Thoracic aorta (tissue), 2 donors: ENCODE data around the gene PARD3B. TPM values are rescaled to one million over a fixed set of nuclear protein-coding genes. Genes with fewer than 3 reads are reported as not detected.

Experiments
- ATAC-seq: fragments of 150-250 bp; one replicate; pipeline ENCODE4 v1.8.0; 2017; ENCODE audit warnings: low read depth; ENCODE audit not compliant: insufficient number of reproducible peaks, low FRiP score
- DNase-seq: peaks from one replicate; pipeline ENCODE4 v3.0.0-alpha.2; 2020; ENCODE audit warnings: low spot score
- H3K27ac ChIP-seq, 2 donors: fragments of 200-600 bp; sonication (generic); 1 replicate in 1 of 2; 2 replicates in 1 of 2; pipeline ENCODE4 v1.5.1; 2016; ENCODE audit warnings: mild to moderate bottlenecking in 2 of 2, moderate library complexity in 2 of 2
- H3K27me3 ChIP-seq: fragments of 200-600 bp; sonication (generic); replicated peaks from 2 replicates; pipeline ENCODE4 v1.6.0; 2016; ENCODE audit warnings: mild to moderate bottlenecking; ENCODE audit not compliant: insufficient read depth
- H3K36me3 ChIP-seq: fragments of 200-600 bp; sonication (generic); one replicate; pipeline ENCODE4 v1.5.1; 2016
- H3K4me1 ChIP-seq, 2 donors: fragments of 200-600 bp; sonication (generic); 1 replicate in 1 of 2; 2 replicates in 1 of 2; pipeline versions ENCODE4 v1.5.1 to v1.6.0; 2016; ENCODE audit warnings: low read depth in 2 of 2, mild to moderate bottlenecking in 1 of 2; ENCODE audit not compliant: control insufficient read depth in 1 of 2
- H3K4me3 ChIP-seq: fragments of 200-600 bp; sonication (generic); 2 replicates; pipeline ENCODE4 v1.5.1; 2016; ENCODE audit warnings: mild to moderate bottlenecking
- H3K9me3 ChIP-seq: fragments of 200-600 bp; sonication (generic); 2 replicates; pipeline ENCODE4 v1.5.1; 2016
- CTCF ChIP-seq: fragments of 200-600 bp; sonication (generic); IDR thresholded peaks from one replicate; pipeline ENCODE4 v1.5.1; 2019; ENCODE audit warnings: antibody characterized with exemption
- total RNA-seq, 2 donors: library from RNA; depleted of rRNA; stranded (reverse); fragments of >200 nt; gene quantifications; one replicate each; pipeline versions ENCODE4 v1.1.0 to v1.2.3, GENCODE V29; 2016

Gene PARD3B
- total RNA-seq, 2 donors from 2014 or later, result 25.7 to 34.5 TPM

- ATAC-seq (no peak), DNase-seq (no peak)
- no peak overlapping the region for H3K27ac ChIP-seq
- H3K27me3 ChIP-seq, result no peaks in the 10 kb centered on the region
- no peak overlapping the region for H3K4me3 ChIP-seq
- H3K36me3 ChIP-seq, result no peaks in the 10 kb centered on the region
- H3K9me3 ChIP-seq, result no peaks in the 10 kb centered on the region
- no peaks in the 10 kb centered on the region for H3K4me1 ChIP-seq
- TF ChIP-seq CTCF, result no peak
Observed at GRCh38 chr2:205496370-205496769, 951.1 kb downstream of the PARD3B start.

GRCh38 chr2:205496772-205497171, 951.5 kb downstream of the PARD3B start:
- DNase-seq, result no peak
- no peak for TF ChIP-seq CTCF
- Histone ChIP-seq H3K4me1 (no peaks in the 10 kb centered on the region), H3K27me3 (no peaks in the 10 kb centered on the region), H3K4me3 (no peak overlapping the region), H3K36me3 (no peaks in the 10 kb centered on the region), H3K9me3 (no peaks in the 10 kb centered on the region), H3K27ac (no peak overlapping the region)
- ATAC-seq, result no peak

- no peak overlapping the region for H3K27ac ChIP-seq
- ATAC-seq, result no peak
- H3K4me3 ChIP-seq, result no peak overlapping the region
- no peaks in the 10 kb centered on the region for H3K4me1 ChIP-seq
- DNase-seq, result no peak
- no peak for TF ChIP-seq CTCF
- H3K9me3 ChIP-seq, result no peaks in the 10 kb centered on the region
- H3K36me3 ChIP-seq, result no peaks in the 10 kb centered on the region
- H3K27me3 ChIP-seq, result no peaks in the 10 kb centered on the region
Observed at GRCh38 chr2:205499006-205499405, 953.7 kb downstream of the PARD3B start.

GRCh38 chr2:205500065-205500464, 954.8 kb downstream of the PARD3B start:
- no peaks in the 10 kb centered on the region for H3K27me3 ChIP-seq
- no peak overlapping the region for H3K4me3 ChIP-seq
- no peak for TF ChIP-seq CTCF
- no peaks in the 10 kb centered on the region for H3K4me1 ChIP-seq
- no peak for ATAC-seq
- H3K27ac ChIP-seq, result no peak overlapping the region
- H3K36me3 ChIP-seq, result no peaks in the 10 kb centered on the region
- DNase-seq, result no peak
- no peaks in the 10 kb centered on the region for H3K9me3 ChIP-seq

GRCh38 chr2:205500951-205501350, 955.7 kb downstream of the PARD3B start:
- Histone ChIP-seq H3K36me3 (no peaks in the 10 kb centered on the region), H3K4me3 (no peak overlapping the region), H3K27ac (no peak overlapping the region), H3K27me3 (no peaks in the 10 kb centered on the region), H3K9me3 (no peaks in the 10 kb centered on the region), H3K4me1 (no peaks in the 10 kb centered on the region)
- no peak for TF ChIP-seq CTCF
- DNase-seq (no peak), ATAC-seq (no peak)
